C4-2B (cell line): Measurements from ENCODE around the gene ARSK.

Experiments used
- ZFX ChIP-seq: fragments of 450-650 bp; IDR thresholded peaks from 2 replicates; pipeline ENCODE4 v1.6.1; 2017
- TF ChIP-seq, protein P1 (sequence below): fragments of 450-650 bp; conservative IDR thresholded peaks from 2 replicates; pipeline ENCODE4 v1.5.1; 2017; ENCODE audit warnings: mild to moderate bottlenecking

DNA sequence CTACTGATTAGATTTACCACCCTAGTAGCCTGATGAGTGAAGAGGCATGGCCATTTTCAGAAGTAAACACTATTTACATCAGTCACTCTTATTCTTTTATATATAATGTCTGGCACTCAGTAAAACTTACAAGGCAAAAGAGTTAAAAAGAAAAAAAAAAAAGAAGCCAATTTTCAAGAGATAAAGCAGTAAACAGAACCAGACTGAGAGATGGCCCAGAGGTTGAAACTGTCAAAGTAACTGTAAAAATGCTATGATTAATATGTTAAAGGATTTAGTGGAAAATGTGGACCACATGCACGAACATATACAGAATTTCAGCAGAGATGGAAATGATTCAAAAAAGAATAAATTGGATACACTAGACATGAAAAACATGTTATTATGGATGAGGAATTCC is 58.6 kb downstream of the ARSK start:
- TF ChIP-seq, protein P1, sequence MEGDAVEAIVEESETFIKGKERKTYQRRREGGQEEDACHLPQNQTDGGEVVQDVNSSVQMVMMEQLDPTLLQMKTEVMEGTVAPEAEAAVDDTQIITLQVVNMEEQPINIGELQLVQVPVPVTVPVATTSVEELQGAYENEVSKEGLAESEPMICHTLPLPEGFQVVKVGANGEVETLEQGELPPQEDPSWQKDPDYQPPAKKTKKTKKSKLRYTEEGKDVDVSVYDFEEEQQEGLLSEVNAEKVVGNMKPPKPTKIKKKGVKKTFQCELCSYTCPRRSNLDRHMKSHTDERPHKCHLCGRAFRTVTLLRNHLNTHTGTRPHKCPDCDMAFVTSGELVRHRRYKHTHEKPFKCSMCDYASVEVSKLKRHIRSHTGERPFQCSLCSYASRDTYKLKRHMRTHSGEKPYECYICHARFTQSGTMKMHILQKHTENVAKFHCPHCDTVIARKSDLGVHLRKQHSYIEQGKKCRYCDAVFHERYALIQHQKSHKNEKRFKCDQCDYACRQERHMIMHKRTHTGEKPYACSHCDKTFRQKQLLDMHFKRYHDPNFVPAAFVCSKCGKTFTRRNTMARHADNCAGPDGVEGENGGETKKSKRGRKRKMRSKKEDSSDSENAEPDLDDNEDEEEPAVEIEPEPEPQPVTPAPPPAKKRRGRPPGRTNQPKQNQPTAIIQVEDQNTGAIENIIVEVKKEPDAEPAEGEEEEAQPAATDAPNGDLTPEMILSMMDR = no peak
- no peak for TF ChIP-seq ZFX
